EH (cell line): Measurements from ENCODE around the gene MACROD2.
"Not testable (repeated sequence)": the region's sequence is repeated elsewhere in the genome, so short reads cannot be mapped to it uniquely, and the experiment has no call there.

Experiments used
- DNase-seq: peaks from one replicate; pipeline ENCODE4 v3.0.0-alpha.2; 2015; ENCODE audit warnings: low read depth

The MACROD2 gene

GRCh38 chr20:14193443-14193842, 198.1 kb downstream of the MACROD2 start:
- DNase-seq, result no peak

- peak; percentile 1 for DNase-seq
Observed at GRCh38 chr20:14193885-14194284, 198.6 kb downstream of the MACROD2 start.

- DNase-seq, result peak; percentile 81
Observed at GRCh38 chr20:14197097-14197496, 201.8 kb downstream of the MACROD2 start.

GRCh38 chr20:14198416-14198815, 203.1 kb downstream of the MACROD2 start:
- DNase-seq, result no peak

- peak; percentile 13 for DNase-seq
Observed at GRCh38 chr20:14199111-14199510, 203.8 kb downstream of the MACROD2 start.

GRCh38 chr20:14203657-14204056, 208.3 kb downstream of the MACROD2 start:
- no peak for DNase-seq

GRCh38 chr20:14207591-14207990, 212.3 kb downstream of the MACROD2 start:
- DNase-seq, result no peak

GRCh38 chr20:14208956-14209355, 213.6 kb downstream of the MACROD2 start:
- no peak for DNase-seq

- DNase-seq, result no peak
Observed at GRCh38 chr20:14210146-14210545, 214.8 kb downstream of the MACROD2 start.

- peak; percentile 15 for DNase-seq
Observed at GRCh38 chr20:14214046-14214445, 218.7 kb downstream of the MACROD2 start.

GRCh38 chr20:14215880-14216279, 220.6 kb downstream of the MACROD2 start:
- DNase-seq, result not testable (repeated sequence)

- no peak for DNase-seq
Observed at GRCh38 chr20:14219801-14220461, 224.6 kb downstream of the MACROD2 start.

GRCh38 chr20:14220986-14221385, 225.7 kb downstream of the MACROD2 start:
- DNase-seq, result no peak

- no peak for DNase-seq
Observed at GRCh38 chr20:14223806-14224205, 228.5 kb downstream of the MACROD2 start.

- DNase-seq, result not testable (repeated sequence)
Observed at GRCh38 chr20:14226051-14227049, 231.0 kb downstream of the MACROD2 start.

GRCh38 chr20:14232650-14233049, 237.3 kb downstream of the MACROD2 start:
- DNase-seq, result no peak

- peak; percentile 87 for DNase-seq
Observed at GRCh38 chr20:14234666-14235295, 239.5 kb downstream of the MACROD2 start.

- DNase-seq, result peak; percentile 88
Observed at GRCh38 chr20:14235355-14235754, 240.0 kb downstream of the MACROD2 start.

GRCh38 chr20:14245368-14245970, 250.2 kb downstream of the MACROD2 start:
- DNase-seq, result peak; percentile 53

- DNase-seq, result peak; percentile 27
Observed at GRCh38 chr20:14259689-14260088, 264.4 kb downstream of the MACROD2 start.

GRCh38 chr20:14260367-14260766, 265.1 kb downstream of the MACROD2 start:
- no peak for DNase-seq

GRCh38 chr20:14264869-14265268, 269.6 kb downstream of the MACROD2 start:
- DNase-seq, result peak; percentile 59
